H1 (cell line): ENCODE measurements around the gene AK5.

ENCODE experiments used
- CBX5 ChIP-seq: fragments of 300-800, 300-1000 bp; sonication (generic); IDR thresholded peaks from 2 replicates; pipeline ENCODE4 v1.7.1; 2016; ENCODE audit warnings: antibody characterized with exemption, low read length, low read depth
- CEBPB ChIP-seq: IDR thresholded peaks from 2 replicates; pipeline ENCODE4 v1.6.1; 2012; ENCODE audit warnings: low read depth, low read length
- EP300 ChIP-seq, 2 experiments: IDR thresholded peaks; 1 replicate in 1 of 2; 2 replicates in 1 of 2; pipeline ENCODE4 v1.6.1; 2011 to 2012; ENCODE audit warnings: low read depth in 2 of 2, low read length in 2 of 2, mild to moderate bottlenecking in 2 of 2, borderline replicate concordance in 1 of 2, inconsistent platforms in 1 of 2, moderate library complexity in 1 of 2
- KDM4A ChIP-seq: IDR thresholded peaks from one replicate; pipeline ENCODE4 v1.7.1; 2012; ENCODE audit warnings: low read depth, mild to moderate bottlenecking, moderate library complexity, low read length, inconsistent platforms; ENCODE audit not compliant: severe bottlenecking
- MAX ChIP-seq: IDR thresholded peaks from 2 replicates; pipeline ENCODE4 v1.6.1; 2012; ENCODE audit warnings: inconsistent platforms
- POLR2A ChIP-seq, 2 experiments: IDR thresholded peaks; 1 replicate in 1 of 2; 2 replicates in 1 of 2; pipeline ENCODE4 v1.6.1; 2011; ENCODE audit warnings: low read depth in 2 of 2, low read length in 2 of 2, mild to moderate bottlenecking in 2 of 2; ENCODE audit errors: control extremely low read depth in 1 of 2
- POLR2AphosphoS5 ChIP-seq: IDR thresholded peaks from 2 replicates; pipeline ENCODE4 v1.6.1; 2011; ENCODE audit warnings: low read depth, low read length
- SIN3A ChIP-seq, 2 experiments: IDR thresholded peaks in 1 of 2; conservative IDR thresholded peaks in 1 of 2; 2 replicates each; pipeline ENCODE4 v1.6.1; 2011 to 2012; ENCODE audit warnings: low read length in 2 of 2, improper control_type of control experiment in 1 of 2, low read depth in 1 of 2, mild to moderate bottlenecking in 1 of 2
- SUZ12 ChIP-seq: fragments of 200-600 bp; sonication (generic); IDR thresholded peaks from 2 replicates; pipeline ENCODE4 v1.6.1; 2012; ENCODE audit warnings: mild to moderate bottlenecking, inconsistent platforms, low read length, moderate library complexity, mixed read lengths
- TF ChIP-seq, protein P1 (sequence below), 3 experiments: IDR thresholded peaks; 1 replicate in 2 of 3; 2 replicates in 1 of 3; pipeline versions ENCODE4 v1.5.1 to v1.6.1; 2011; ENCODE audit warnings: low read length in 3 of 3, mild to moderate bottlenecking in 3 of 3, inconsistent platforms in 2 of 3, low read depth in 1 of 3, moderate library complexity in 1 of 3; ENCODE audit not compliant: insufficient read depth in 1 of 3; ENCODE audit errors: control extremely low read depth in 1 of 3

- TF ChIP-seq CBX5: no peak
- TF ChIP-seq, protein P1, sequence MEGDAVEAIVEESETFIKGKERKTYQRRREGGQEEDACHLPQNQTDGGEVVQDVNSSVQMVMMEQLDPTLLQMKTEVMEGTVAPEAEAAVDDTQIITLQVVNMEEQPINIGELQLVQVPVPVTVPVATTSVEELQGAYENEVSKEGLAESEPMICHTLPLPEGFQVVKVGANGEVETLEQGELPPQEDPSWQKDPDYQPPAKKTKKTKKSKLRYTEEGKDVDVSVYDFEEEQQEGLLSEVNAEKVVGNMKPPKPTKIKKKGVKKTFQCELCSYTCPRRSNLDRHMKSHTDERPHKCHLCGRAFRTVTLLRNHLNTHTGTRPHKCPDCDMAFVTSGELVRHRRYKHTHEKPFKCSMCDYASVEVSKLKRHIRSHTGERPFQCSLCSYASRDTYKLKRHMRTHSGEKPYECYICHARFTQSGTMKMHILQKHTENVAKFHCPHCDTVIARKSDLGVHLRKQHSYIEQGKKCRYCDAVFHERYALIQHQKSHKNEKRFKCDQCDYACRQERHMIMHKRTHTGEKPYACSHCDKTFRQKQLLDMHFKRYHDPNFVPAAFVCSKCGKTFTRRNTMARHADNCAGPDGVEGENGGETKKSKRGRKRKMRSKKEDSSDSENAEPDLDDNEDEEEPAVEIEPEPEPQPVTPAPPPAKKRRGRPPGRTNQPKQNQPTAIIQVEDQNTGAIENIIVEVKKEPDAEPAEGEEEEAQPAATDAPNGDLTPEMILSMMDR (IDR thresholded peaks at IDR 0.05; ENCODE audit: control extremely low read depth in 1 of 3, insufficient read depth in 1 of 3, low read depth in 1 of 3, low read length in 3 of 3): no peak
- TF ChIP-seq POLR2AphosphoS5: no peak
- no peak for TF ChIP-seq POLR2A (IDR thresholded peaks at IDR 0.05; ENCODE audit: control extremely low read depth in 1 of 2, low read depth in 2 of 2, low read length in 2 of 2)
- TF ChIP-seq SUZ12: no peak
- no peak for TF ChIP-seq SIN3A (conservative IDR thresholded peaks at IDR 0.05 in 1 of 2, IDR thresholded peaks at IDR 0.05 in 1 of 2; ENCODE audit: low read depth in 1 of 2, low read length in 2 of 2)
- TF ChIP-seq KDM4A: no peak
- no peak for TF ChIP-seq MAX
- TF ChIP-seq CEBPB: no peak
- TF ChIP-seq EP300 (IDR thresholded peaks at IDR 0.05; ENCODE audit: borderline replicate concordance in 1 of 2, low read depth in 2 of 2, low read length in 2 of 2): no peak
These were observed 14.8 kb upstream of the AK5 start for GRCh38 chr1:77267035-77267434.
